H4 (cell line): Measurements from ENCODE around the gene SLC16A9. TPM values are rescaled to one million over a fixed set of nuclear protein-coding genes. Genes with fewer than 3 reads are reported as not detected.

Experiments
- DNase-seq: peaks from one replicate; pipeline ENCODE4 v3.0.0-alpha.2; 2015; ENCODE audit warnings: low spot score
- total RNA-seq: library from RNA; depleted of rRNA; stranded (reverse); fragments of >200 nt; shearing (Covaris generic); gene quantifications from 2 replicates; pipeline ENCODE4 v1.2.3, GENCODE V29; 2014

SLC16A9 gene
- total RNA-seq, 1 experiment from 2014 or later: 13.7 TPM

GRCh38 chr10:59720377-59720776, 10.7 kb upstream of the SLC16A9 start:
- no peak for DNase-seq

GRCh38 chr10:59719374-59719773, 9.7 kb upstream of the SLC16A9 start:
- no peak for DNase-seq

- no peak for DNase-seq
Observed at GRCh38 chr10:59718257-59718656, 8.6 kb upstream of the SLC16A9 start.

GRCh38 chr10:59713196-59713821, 3.7 kb upstream of the SLC16A9 start:
- no peak for DNase-seq

- no peak for DNase-seq
Observed at GRCh38 chr10:59711871-59712494, 2.3 kb upstream of the SLC16A9 start.

GRCh38 chr10:59708816-59709394, 745 bp downstream of the SLC16A9 start:
- no peak for DNase-seq

- no peak for DNase-seq
Observed at GRCh38 chr10:59706851-59707797, 2.5 kb downstream of the SLC16A9 start.

- no peak for DNase-seq
Observed at GRCh38 chr10:59705931-59706330, 3.7 kb downstream of the SLC16A9 start.

GRCh38 chr10:59704630-59705029, 5.0 kb downstream of the SLC16A9 start:
- no peak for DNase-seq

- no peak for DNase-seq
Observed at GRCh38 chr10:59702347-59702746, 7.3 kb downstream of the SLC16A9 start.

GRCh38 chr10:59700709-59701108, 8.9 kb downstream of the SLC16A9 start:
- DNase-seq: no peak

GRCh38 chr10:59698326-59698725, 11.3 kb downstream of the SLC16A9 start:
- DNase-seq: no peak

- DNase-seq: no peak
Observed at GRCh38 chr10:59695637-59696036, 14.0 kb downstream of the SLC16A9 start.

GRCh38 chr10:59694936-59695335, 14.7 kb downstream of the SLC16A9 start:
- no peak for DNase-seq

- DNase-seq: no peak
Observed at GRCh38 chr10:59692113-59692512, 17.5 kb downstream of the SLC16A9 start.

GRCh38 chr10:59688921-59689351, 20.7 kb downstream of the SLC16A9 start:
- no peak for DNase-seq

- no peak for DNase-seq
Observed at GRCh38 chr10:59687657-59688056, 22.0 kb downstream of the SLC16A9 start.

- no peak for DNase-seq
Observed at GRCh38 chr10:59684006-59684405, 25.6 kb downstream of the SLC16A9 start.

- DNase-seq: no peak
Observed at GRCh38 chr10:59682986-59683937, 26.4 kb downstream of the SLC16A9 start.

GRCh38 chr10:59680199-59680598, 29.5 kb downstream of the SLC16A9 start:
- DNase-seq: no peak

GRCh38 chr10:59678884-59679301, 30.8 kb downstream of the SLC16A9 start:
- no peak for DNase-seq
